H1 (cell line): Measurements from ENCODE around the gene TSEN54. TPM values are rescaled to one million over a fixed set of nuclear protein-coding genes. Genes with fewer than 3 reads are reported as not detected.

ENCODE experiments used
- CTCF ChIA-PET: fragments of 300-600 bp; sonication (Branson Sonifier 250); formaldehyde crosslinking; loops from one replicate; lab custom pipeline; 2021; ENCODE audit not compliant: partially characterized antibody; lab: Charles Lee
- POLR2A ChIA-PET: fragments of 300-600 bp; sonication (Branson Sonifier 250); formaldehyde crosslinking; loops from one replicate; lab custom pipeline; 2021; ENCODE audit warnings: inconsistent platforms; ENCODE audit not compliant: partially characterized antibody; lab: Charles Lee
- DNase-seq, 2 experiments: peaks; one replicate each; pipeline versions ENCODE4 v3.0.0 to v3.0.0-alpha.2; 2010 to 2022; ENCODE audit warnings: low spot score in 2 of 2, low read depth in 1 of 2, mixed read lengths in 1 of 2
- FAIRE-seq: peaks from 2 replicates; lab custom pipeline; 2011; peaks lifted over from hg19 to GRCh38; lab: Jason Lieb, UNC
- H2AFZ ChIP-seq: 2 replicates; pipeline ENCODE4 v1.8.1; 2012; ENCODE audit warnings: low read length, inconsistent platforms
- H2AK5ac ChIP-seq: 2 replicates; pipeline ENCODE4 v1.6.1; 2013; ENCODE audit warnings: low read depth, low read length
- H2BK120ac ChIP-seq: replicated peaks from 2 replicates; pipeline ENCODE3; 2013; ENCODE audit warnings: low read depth, low read length, inconsistent platforms
- H2BK12ac ChIP-seq: 2 replicates; pipeline ENCODE4 v1.6.1; 2013; ENCODE audit warnings: low read depth, low read length
- H2BK15ac ChIP-seq: 2 replicates; pipeline ENCODE4 v1.6.1; 2013; ENCODE audit warnings: low read length
- H2BK20ac ChIP-seq: 2 replicates; pipeline ENCODE4 v1.6.1; 2013; ENCODE audit warnings: low read length
- H2BK5ac ChIP-seq: 2 replicates; pipeline ENCODE4 v1.6.1; 2013; ENCODE audit warnings: low read depth, low read length
- H3K14ac ChIP-seq: 2 replicates; pipeline ENCODE4 v1.6.1; 2013; ENCODE audit warnings: inconsistent platforms; ENCODE audit not compliant: insufficient read length
- H3K18ac ChIP-seq: 2 replicates; pipeline ENCODE4 v1.6.1; 2013; ENCODE audit warnings: low read length; ENCODE audit errors: extremely low read depth
- H3K23ac ChIP-seq: 2 replicates; pipeline ENCODE4 v1.6.1; 2013; ENCODE audit warnings: inconsistent platforms; ENCODE audit not compliant: insufficient read length
- H3K23me2 ChIP-seq: 2 replicates; pipeline ENCODE4 v1.6.1; 2013; ENCODE audit warnings: low read depth, low read length
- H3K27ac ChIP-seq: 2 replicates; pipeline ENCODE4 v1.6.1; 2011; ENCODE audit warnings: low read depth, low read length, inconsistent platforms
- H3K27me3 ChIP-seq, 4 experiments: replicated peaks in 1 of 4; 1 replicate in 1 of 4; 2 replicates in 3 of 4; pipeline versions ENCODE4 v1.6.1 to v1.8.1; 2011 to 2013; ENCODE audit warnings: low read length in 3 of 4, mild to moderate bottlenecking in 3 of 4, inconsistent platforms in 2 of 4, mixed read lengths in 2 of 4, moderate library complexity in 1 of 4; ENCODE audit not compliant: control insufficient read depth in 3 of 4, insufficient read depth in 3 of 4; ENCODE audit errors: extremely low read depth in 1 of 4
- H3K36me3 ChIP-seq, 4 experiments: 2 replicates each; pipeline versions ENCODE4 v1.6.1 to v1.8.1; 2011 to 2013; ENCODE audit warnings: mild to moderate bottlenecking in 4 of 4, low read length in 3 of 4, moderate library complexity in 2 of 4, control low read depth in 1 of 4, inconsistent platforms in 1 of 4; ENCODE audit not compliant: insufficient read depth in 4 of 4, control insufficient read depth in 2 of 4
- H3K4ac ChIP-seq: replicated peaks from 2 replicates; pipeline ENCODE3; 2013; ENCODE audit warnings: low read length, low read depth, mixed read lengths, inconsistent platforms; ENCODE audit not compliant: insufficient read length
- H3K4me1 ChIP-seq, 4 experiments: replicated peaks in 1 of 4; 1 replicate in 1 of 4; 2 replicates in 3 of 4; pipeline versions ENCODE4 v1.6.1 to v1.8.1; 2011 to 2013; ENCODE audit warnings: low read length in 3 of 4, inconsistent platforms in 2 of 4, mixed read lengths in 1 of 4; ENCODE audit not compliant: insufficient read depth in 4 of 4, control insufficient read depth in 3 of 4
- H3K4me2 ChIP-seq, 2 experiments: 2 replicates each; pipeline versions ENCODE4 v1.6.1 to v1.8.1; 2011 to 2013; ENCODE audit warnings: low read depth in 2 of 2, low read length in 2 of 2, control low read depth in 1 of 2, inconsistent platforms in 1 of 2, mild to moderate bottlenecking in 1 of 2; ENCODE audit not compliant: insufficient read depth in 1 of 2
- H3K4me3 ChIP-seq, 4 experiments: fragments of 200-600, 300-600 bp in 1 of 4; sonication (generic), shearing (Covaris generic), sonication (Bioruptor Twin) in 1 of 4; 2 replicates each; pipeline versions ENCODE4 v1.5.1 to v1.8.1; 2011 to 2016; ENCODE audit warnings: low read length in 4 of 4, low read depth in 3 of 4, control low read depth in 2 of 4, inconsistent platforms in 2 of 4, mild to moderate bottlenecking in 2 of 4, mixed read lengths in 1 of 4, moderate library complexity in 1 of 4; ENCODE audit not compliant: insufficient read depth in 2 of 4; ENCODE audit errors: extremely low read depth in 1 of 4
- H3K56ac ChIP-seq: replicated peaks from 2 replicates; pipeline ENCODE3; 2013; ENCODE audit warnings: low read depth, mild to moderate bottlenecking, mixed read lengths, low read length, inconsistent platforms; ENCODE audit not compliant: insufficient read length
- H3K79me1 ChIP-seq: 2 replicates; pipeline ENCODE4 v1.6.1; 2013; ENCODE audit warnings: low read depth, low read length, control low read depth
- H3K79me2 ChIP-seq, 2 experiments: 2 replicates each; pipeline versions ENCODE4 v1.6.1 to v1.8.1; 2012 to 2013; ENCODE audit warnings: low read length in 2 of 2, mild to moderate bottlenecking in 2 of 2, inconsistent platforms in 1 of 2; ENCODE audit not compliant: insufficient read depth in 2 of 2, control insufficient read depth in 1 of 2
- H3K9ac ChIP-seq, 4 experiments: replicated peaks in 1 of 4; 1 replicate in 1 of 4; 2 replicates in 3 of 4; pipeline versions ENCODE4 v1.6.1 to v1.8.1; 2011 to 2013; ENCODE audit warnings: low read depth in 3 of 4, low read length in 3 of 4, control low read depth in 2 of 4, mild to moderate bottlenecking in 2 of 4, moderate library complexity in 2 of 4, inconsistent platforms in 1 of 4; ENCODE audit errors: extremely low read depth in 1 of 4
- H3K9me3 ChIP-seq, 2 experiments: 2 replicates each; pipeline versions ENCODE4 v1.6.1 to v1.8.1; 2012 to 2013; ENCODE audit warnings: mild to moderate bottlenecking in 2 of 2, moderate library complexity in 2 of 2, control low read depth in 1 of 2, inconsistent platforms in 1 of 2, low read depth in 1 of 2, low read length in 1 of 2, mixed read lengths in 1 of 2; ENCODE audit not compliant: insufficient read depth in 2 of 2
- H4K20me1 ChIP-seq, 2 experiments: replicated peaks in 1 of 2; 2 replicates each; pipeline versions ENCODE3 to v1.8.1; 2011 to 2013; ENCODE audit warnings: inconsistent platforms in 2 of 2, low read length in 2 of 2, mild to moderate bottlenecking in 1 of 2; ENCODE audit not compliant: insufficient read depth in 2 of 2, control insufficient read depth in 1 of 2
- H4K5ac ChIP-seq: 2 replicates; pipeline ENCODE4 v1.6.1; 2013; ENCODE audit warnings: low read length, low read depth, mixed read lengths, inconsistent platforms; ENCODE audit not compliant: insufficient read length
- H4K8ac ChIP-seq: 2 replicates; pipeline ENCODE4 v1.8.0; 2013; ENCODE audit warnings: mild to moderate bottlenecking, moderate library complexity, low read length, inconsistent platforms; ENCODE audit not compliant: insufficient read depth; ENCODE audit errors: extremely low read depth
- H4K91ac ChIP-seq: replicated peaks from 2 replicates; pipeline ENCODE3; 2013; ENCODE audit warnings: low read length, mixed read lengths, inconsistent platforms; ENCODE audit not compliant: insufficient read length
- ASH2L ChIP-seq: fragments of 200-600, 300-600 bp; sonication (generic); IDR thresholded peaks from one replicate; pipeline ENCODE4 v1.7.1; 2017; ENCODE audit warnings: low read length
- CHD1 ChIP-seq: IDR thresholded peaks from 2 replicates; pipeline ENCODE4 v1.6.1; 2012; ENCODE audit warnings: low read depth, low read length, improper control_type of control experiment
- CREB1 ChIP-seq: IDR thresholded peaks from 2 replicates; pipeline ENCODE4 v1.6.1; 2012; ENCODE audit warnings: inconsistent platforms
- EGR1 ChIP-seq: IDR thresholded peaks from 2 replicates; pipeline ENCODE4 v1.6.1; 2011; ENCODE audit warnings: low read depth, low read length, borderline replicate concordance
- GABPA ChIP-seq: IDR thresholded peaks from 2 replicates; pipeline ENCODE4 v1.6.1; 2011; ENCODE audit warnings: mild to moderate bottlenecking, low read length, moderate library complexity, borderline replicate concordance; ENCODE audit not compliant: insufficient read depth
- GTF2F1 ChIP-seq: IDR thresholded peaks from 2 replicates; pipeline ENCODE4 v1.6.1; 2012; ENCODE audit warnings: low read depth, low read length, improper control_type of control experiment, borderline replicate concordance
- HDAC6 ChIP-seq: IDR thresholded peaks from one replicate; pipeline ENCODE4 v1.7.1; 2012; ENCODE audit warnings: low read depth, mild to moderate bottlenecking, inconsistent platforms, low read length, moderate library complexity
- KDM5A ChIP-seq: fragments of 200-600 bp; IDR thresholded peaks from 2 replicates; pipeline ENCODE4 v1.7.1; 2012; ENCODE audit warnings: mild to moderate bottlenecking, low read length, inconsistent platforms, mixed read lengths
- NRF1 ChIP-seq: IDR thresholded peaks from 2 replicates; pipeline ENCODE4 v1.6.1; 2011; ENCODE audit warnings: mild to moderate bottlenecking, low read depth, low read length, improper control_type of control experiment
- SIRT6 ChIP-seq: IDR thresholded peaks from one replicate; pipeline ENCODE4 v1.7.1; 2012; ENCODE audit warnings: low read length, inconsistent platforms
- SP2 ChIP-seq: IDR thresholded peaks from 2 replicates; pipeline ENCODE4 v1.6.1; 2012; ENCODE audit warnings: mild to moderate bottlenecking, low read length, inconsistent platforms
- SP4 ChIP-seq: IDR thresholded peaks from 2 replicates; pipeline ENCODE4 v1.6.1; 2012; ENCODE audit warnings: low read length, inconsistent platforms
- SRF ChIP-seq: IDR thresholded peaks from 2 replicates; pipeline ENCODE4 v1.6.1; 2011; ENCODE audit warnings: mild to moderate bottlenecking, low read depth, low read length, moderate library complexity
- TAF1 ChIP-seq: IDR thresholded peaks from 2 replicates; pipeline ENCODE4 v1.6.1; 2011; ENCODE audit warnings: mild to moderate bottlenecking, low read depth, low read length
- TAF7 ChIP-seq: optimal IDR thresholded peaks from 2 replicates; pipeline ENCODE3; 2011; ENCODE audit warnings: low read depth, mild to moderate bottlenecking, inconsistent platforms, low read length, moderate library complexity, borderline replicate concordance
- TCF12 ChIP-seq: IDR thresholded peaks from 2 replicates; pipeline ENCODE4 v1.6.1; 2011; ENCODE audit warnings: low read depth, mild to moderate bottlenecking, low read length
- WGBS, 2 experiments: shearing (Covaris generic) in 1 of 2; methylation state at CpG; one replicate each; pipeline versions ENCODE4 v1.1.6 to v1.1.7; 2013 to 2015; ENCODE audit warnings: low lambda C conversion rate in 2 of 2, mixed read lengths in 2 of 2, inconsistent platforms in 1 of 2, low coverage in 1 of 2, missing lambda C conversion rate in 1 of 2; ENCODE audit not compliant: insufficient replicate concordance in 2 of 2, insufficient coverage in 1 of 2, insufficient read length in 1 of 2; ENCODE audit errors: extremely low coverage in 1 of 2, missing lambda C conversion rate in 1 of 2; 5-methylcytosine and 5-hydroxymethylcytosine counted together
- polyA plus RNA-seq, 7 experiments: library from polyadenylated mRNA; depleted of rRNA in 3 of 7; stranded (reverse) in 5 of 7; unstranded in 2 of 7; fragments of >200 nt in 5 of 7; fragments of 200-250 nt in 2 of 7; gene quantifications; 1 replicate in 5 of 7; 2 replicates in 1 of 7; 4 replicates in 1 of 7; pipeline versions ENCODE4 v1.2.1 to v1.2.3, GENCODE V29; 2011 to 2013; ENCODE audit warnings: missing spikeins in 2 of 7, mixed read lengths in 2 of 7
- total RNA-seq: library from RNA; stranded (reverse); fragmentation: NEBNext Ultra II Directional; extraction: Animal tissue kit (Norgen Biotek cat#: 25700); gene quantifications from 2 replicates; pipeline ENCODE4 v1.2.1, GENCODE V29; 2021

The TSEN54 gene
- total and polyA plus RNA-seq, 2 of the 8 experiments (the other 6 are each of a cell fraction or from before 2014, with no cell fraction given) = 43.6 to 60.3 TPM

DNA sequence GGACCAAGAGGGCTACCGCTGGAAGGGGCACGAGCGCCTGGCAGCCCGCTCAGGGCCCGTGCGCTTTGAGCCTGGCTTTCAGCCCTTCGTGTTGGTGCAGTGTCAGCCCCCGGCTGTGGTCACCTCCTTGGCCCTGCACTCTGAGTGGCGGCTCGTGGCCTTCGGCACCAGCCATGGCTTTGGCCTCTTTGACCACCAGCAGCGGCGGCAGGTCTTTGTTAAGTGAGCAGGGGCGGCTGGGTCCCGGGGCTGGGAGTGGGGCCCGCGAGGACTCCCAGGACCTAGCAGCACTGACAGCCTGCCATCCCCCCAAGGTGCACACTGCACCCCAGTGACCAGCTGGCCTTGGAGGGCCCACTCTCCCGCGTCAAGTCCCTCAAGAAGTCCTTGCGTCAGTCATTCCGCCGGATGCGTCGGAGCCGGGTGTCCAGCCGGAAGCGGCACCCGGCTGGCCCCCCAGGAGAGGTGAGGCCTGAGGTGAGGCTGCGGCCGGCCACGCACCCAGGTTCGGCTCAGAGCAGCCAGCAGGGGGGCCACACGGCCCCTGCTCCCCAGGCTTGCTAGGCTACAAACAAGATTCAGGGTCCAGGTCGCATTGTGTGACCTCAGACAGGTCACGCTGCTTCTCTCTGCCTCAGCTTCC, 53.8 kb downstream of the TSEN54 start:
- Histone ChIP-seq H3K18ac (no peak overlapping the region), H2BK15ac (no peak overlapping the region), H3K23me2 (no peaks in the 10 kb centered on the region), H3K36me3 (peaks cover 0 to 6% (median 3%) of the 10 kb centered on the region in 4 experiments; a peak in 3 of 8 replicates), H4K5ac (no peak overlapping the region), H3K79me2 (no peaks in the 10 kb centered on the region), H3K23ac (no peak overlapping the region), H2AFZ (no peak overlapping the region), H3K79me1 (no peaks in the 10 kb centered on the region), H3K4me2 (no peak overlapping the region), H4K20me1 (peaks cover 1 to 2% of the 10 kb centered on the region in 2 experiments), H4K8ac (no peak overlapping the region; the same call in 1 of the 2 replicates), H2BK12ac (no peak overlapping the region), H3K4ac (no peak overlapping the region), H3K9me3 (no peaks in the 10 kb centered on the region), H2BK20ac (no peak overlapping the region), H2BK5ac (no peak overlapping the region), H2AK5ac (no peak overlapping the region), H3K4me3 (no peak overlapping the region), H3K4me1 (no peaks in the 10 kb centered on the region), H3K56ac (no peak overlapping the region), H3K14ac (no peak overlapping the region), H3K9ac (no peak overlapping the region), H3K27me3 (no peaks in the 10 kb centered on the region), H4K91ac (no peak overlapping the region), H3K27ac (no peak overlapping the region), H2BK120ac (no peak overlapping the region)
- no peak for DNase-seq
- POLR2A ChIA-PET = interaction anchor here (0.9 to 1.1 kb wide), 2 partner anchors 8 to 13 kb away, joined by 3 to 5 read pairs; no protein-coding TSS in a partner anchor
- 97% methylated on average over 30 of the region's 35 CpGs; no CpG with 5 or more reads in 1 of the 2 experiments for WGBS, 2 experiments
- FAIRE-seq = no peak
- CTCF ChIA-PET = interaction anchor here (1.0 kb wide), 1 partner anchor 11 kb away, joined by 3 read pairs; no protein-coding TSS in a partner anchor
- no peak for TF ChIP-seq SRF
- no peak for TF ChIP-seq SP2
- no peak for TF ChIP-seq GABPA
- no peak for TF ChIP-seq KDM5A
- TF ChIP-seq HDAC6 = no peak
- no peak for TF ChIP-seq EGR1
- no peak for TF ChIP-seq ASH2L
- TF ChIP-seq SP4 = no peak
- TF ChIP-seq CHD1 = no peak
- TF ChIP-seq GTF2F1 = no peak
- no peak for TF ChIP-seq TAF1
- TF ChIP-seq NRF1 = no peak
- no peak for TF ChIP-seq TCF12
- no peak for TF ChIP-seq CREB1
- no peak for TF ChIP-seq SIRT6
- no peak for TF ChIP-seq TAF7
